ENCODE results near the gene HELT.

GRCh38 chr4:184987493-184988031 is 30.7 kb upstream of the HELT start:
- TF ChIP-seq CTCF (IDR thresholded peaks at IDR 0.05) (no peak), POLR2A (IDR thresholded peaks at IDR 0.05) (no peak), EP300 (IDR thresholded peaks at IDR 0.05) (no peak)

Data from ovary (tissue), 3 donors.